HG03521 (cell line): ENCODE measurements around the gene OPRPN.

Experiments
- ATAC-seq: cut with Tn5 transposase; IDR thresholded peaks from one replicate; pipeline ENCODE4 v1.9.1; 2021; ENCODE audit warnings: mild to moderate bottlenecking, moderate library complexity; ENCODE audit not compliant: unreplicated experiment

The OPRPN gene

DNA sequence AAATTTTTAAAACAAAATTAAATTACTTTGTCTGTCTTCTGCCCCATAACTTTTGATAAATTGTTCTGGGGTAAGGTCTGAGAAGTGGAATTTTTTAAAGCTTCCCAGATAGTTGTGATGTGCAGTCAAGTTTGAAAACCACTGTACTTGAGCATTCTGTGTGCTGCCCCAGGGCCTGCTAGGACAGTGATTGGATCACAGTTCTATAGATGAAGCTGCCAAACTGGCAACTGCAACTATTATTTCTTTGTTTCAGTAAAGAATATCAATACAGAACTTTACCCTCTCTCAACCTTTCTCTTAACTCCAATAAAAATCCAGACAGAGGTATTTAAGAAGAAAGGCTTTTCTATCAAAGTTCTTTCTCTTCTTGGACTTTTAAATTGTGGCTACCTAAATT, at the start of gene OPRPN:
TSS of gene OPRPN (plus strand) at position 361 of the 400 bp plus-strand sequence. CDS start 1,346 bp downstream, outside the sequence.
- no peak for ATAC-seq

DNA sequence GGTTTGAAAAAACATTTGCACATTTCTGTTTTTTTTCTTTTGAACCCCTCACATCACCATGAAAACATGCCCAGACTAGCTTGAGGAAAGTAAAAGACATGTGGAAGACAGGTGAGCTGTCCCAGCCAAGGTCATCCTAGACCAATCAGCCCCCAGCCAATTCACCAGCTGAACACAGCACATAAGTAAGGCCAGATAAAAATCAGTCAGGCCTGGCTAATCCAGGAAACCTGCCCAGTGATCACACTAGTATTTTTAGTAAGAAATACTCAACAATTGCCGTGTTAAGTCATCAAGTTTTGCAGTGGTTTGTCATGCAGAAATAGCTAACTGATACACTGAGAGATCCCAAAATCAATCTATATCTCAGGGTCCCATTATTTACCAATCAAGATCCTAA, 41.6 kb upstream of the OPRPN start:
- no peak for ATAC-seq

- no peak for ATAC-seq
Observed at GRCh38 chr4:70359115-70359661, 38.6 kb upstream of the OPRPN start.

GRCh38 chr4:70360460-70360859, 37.3 kb upstream of the OPRPN start, which contains the start of gene SMR3A:
SMR3A (plus strand) TSS chr4:70360760; CDS start chr4:70362116, 1,356 bp downstream.
- ATAC-seq: no peak

GRCh38 chr4:70364002-70364401, 33.7 kb upstream of the OPRPN start:
- ATAC-seq: no peak

DNA sequence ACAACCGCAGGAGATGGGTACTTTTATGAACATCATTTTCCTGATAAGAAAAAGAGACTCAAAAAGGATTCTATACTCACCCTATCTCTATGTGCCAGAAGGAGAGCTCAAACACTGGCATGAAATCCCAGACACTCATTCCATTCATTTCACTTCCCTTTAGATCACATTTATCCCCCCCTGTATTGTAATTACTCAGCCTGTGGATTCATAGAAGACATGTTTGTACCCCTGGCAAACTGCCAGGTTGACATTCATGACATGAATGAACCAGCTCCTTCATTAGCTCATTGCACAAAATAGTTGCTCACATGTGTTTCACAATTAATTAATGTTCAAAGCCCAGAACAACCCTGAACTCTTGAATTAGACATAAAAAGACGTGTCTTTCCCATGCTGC, 32.3 kb upstream of the OPRPN start:
- ATAC-seq: no peak

- no peak for ATAC-seq
Observed at GRCh38 chr4:70367813-70368212, 29.9 kb upstream of the OPRPN start.

- ATAC-seq: no peak
Observed at GRCh38 chr4:70371987-70372386, 25.8 kb upstream of the OPRPN start.

DNA sequence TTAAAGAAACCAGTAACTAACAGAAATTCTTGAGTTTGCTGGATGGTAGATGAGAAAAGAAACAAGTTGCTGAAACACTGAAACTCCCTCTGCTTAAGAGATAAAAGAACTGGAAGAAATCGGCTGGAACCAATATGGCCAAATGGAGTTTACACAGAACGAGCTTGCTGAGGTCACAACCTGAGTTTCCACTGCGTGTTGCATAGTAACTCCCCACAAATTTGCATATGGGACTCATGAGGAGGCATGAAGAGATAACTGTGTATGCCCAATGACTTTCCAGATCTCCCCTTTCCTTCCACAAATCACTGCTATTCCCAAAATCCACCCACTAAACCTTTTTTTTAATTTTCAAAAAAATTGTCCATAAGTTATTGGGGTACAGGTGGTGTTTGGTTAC, 25.0 kb upstream of the OPRPN start:
- ATAC-seq: no peak

- no peak for ATAC-seq
Observed at GRCh38 chr4:70380578-70380977, 17.2 kb upstream of the OPRPN start.

DNA sequence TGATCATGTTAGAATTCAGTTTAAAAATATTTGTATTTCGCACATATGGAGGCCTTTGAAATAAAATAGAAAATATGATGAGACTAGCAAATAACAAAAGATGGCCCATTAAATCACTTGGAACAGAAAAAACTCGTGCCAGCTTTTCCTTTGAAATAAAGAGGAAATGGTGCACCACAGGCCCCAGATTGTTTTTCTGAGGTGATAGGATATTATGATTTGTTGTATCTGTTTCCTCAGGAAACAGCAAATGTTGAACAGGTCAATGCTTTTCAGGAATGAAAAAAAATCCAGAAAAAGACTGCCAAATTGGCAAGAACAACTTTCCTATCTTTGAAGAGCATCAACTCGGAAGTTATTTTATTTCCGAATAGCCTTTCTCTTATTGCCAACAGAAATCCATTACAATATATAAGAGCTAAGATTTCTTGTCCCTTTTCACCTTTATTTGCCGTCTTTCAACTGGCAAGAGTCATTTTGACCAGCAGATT, 15.0 kb upstream of the OPRPN start, which contains the start of gene SMR3B:
TSS of gene SMR3B (plus strand) at position 441 of the 491 bp plus-strand sequence. CDS start 1,380 bp downstream, outside the sequence.
- ATAC-seq: no peak

DNA sequence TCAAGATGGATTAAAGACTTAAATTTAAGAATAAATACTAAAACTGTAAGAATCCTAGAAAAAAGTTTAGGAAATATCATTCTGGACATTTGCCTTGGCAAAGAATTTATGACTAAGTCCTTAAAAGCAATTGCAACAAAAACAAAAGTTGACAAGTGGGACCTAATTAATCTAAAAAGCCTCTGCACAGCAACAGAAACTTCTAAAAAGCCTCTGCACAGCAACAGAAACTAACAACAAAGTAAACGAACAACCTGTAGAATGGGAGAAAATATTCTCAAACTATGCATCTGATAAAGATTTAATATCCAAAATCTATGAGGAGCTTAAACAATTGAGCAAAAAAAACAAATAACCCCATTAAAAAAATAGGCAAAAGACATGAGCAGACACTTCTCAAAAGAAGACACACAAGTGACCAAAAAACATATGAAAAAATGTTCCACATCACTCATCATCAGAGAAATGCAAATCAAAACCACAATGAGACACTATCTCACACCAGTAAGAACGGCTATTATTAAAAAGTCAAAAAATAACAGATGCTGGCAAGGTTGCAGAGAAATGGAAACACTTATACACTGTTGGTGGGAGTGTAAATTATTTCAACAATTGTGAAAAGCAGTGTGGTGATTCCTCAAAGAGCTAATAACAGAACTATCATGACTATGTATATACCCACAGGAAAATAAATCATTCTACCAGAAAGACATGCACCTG, 5.5 kb upstream of the OPRPN start:
- peak; percentile 58 for ATAC-seq

DNA sequence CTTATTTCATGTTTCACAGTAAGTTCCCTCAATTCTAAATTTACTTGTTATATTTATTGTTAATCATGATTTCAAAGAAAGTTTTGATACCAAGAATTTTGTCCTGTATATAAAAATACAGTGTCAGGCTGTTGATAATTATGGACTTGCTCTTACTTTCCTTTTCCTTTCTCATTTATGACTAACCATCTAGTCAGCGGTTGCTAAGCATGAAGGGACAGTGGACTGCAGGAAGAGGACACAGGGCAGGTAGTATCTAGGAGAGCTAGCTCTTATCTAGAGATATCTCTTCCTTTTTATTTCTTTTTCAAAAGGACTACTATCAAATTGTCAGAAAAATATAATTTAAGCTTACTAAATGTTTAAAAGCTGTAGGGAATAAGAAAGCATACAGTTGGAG, 1.6 kb downstream of the OPRPN start:
- ATAC-seq: no peak

GRCh38 chr4:70402762-70403161, 5.0 kb downstream of the OPRPN start:
- ATAC-seq: no peak

GRCh38 chr4:70405765-70406164, 8.0 kb downstream of the OPRPN start:
- peak; percentile 48 for ATAC-seq

DNA sequence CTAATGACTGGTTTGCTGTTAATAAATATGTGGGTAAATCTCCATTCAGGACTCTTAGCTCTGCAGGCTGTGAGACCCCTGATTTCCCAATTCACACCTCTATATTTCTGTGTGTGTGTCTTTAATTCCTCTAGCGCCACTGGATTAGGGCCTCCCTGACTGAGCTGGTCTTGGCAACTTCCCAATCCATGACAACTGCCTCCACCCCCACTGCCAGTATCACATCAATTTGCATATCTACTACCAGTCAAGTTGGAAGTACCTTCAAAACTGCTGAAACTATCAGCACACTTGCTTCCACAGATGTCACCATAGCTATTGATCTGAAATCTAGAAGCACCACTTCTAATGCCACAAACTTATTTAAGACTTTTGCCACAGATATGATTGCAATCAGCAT, 27.6 kb downstream of the OPRPN start:
- ATAC-seq: no peak

DNA sequence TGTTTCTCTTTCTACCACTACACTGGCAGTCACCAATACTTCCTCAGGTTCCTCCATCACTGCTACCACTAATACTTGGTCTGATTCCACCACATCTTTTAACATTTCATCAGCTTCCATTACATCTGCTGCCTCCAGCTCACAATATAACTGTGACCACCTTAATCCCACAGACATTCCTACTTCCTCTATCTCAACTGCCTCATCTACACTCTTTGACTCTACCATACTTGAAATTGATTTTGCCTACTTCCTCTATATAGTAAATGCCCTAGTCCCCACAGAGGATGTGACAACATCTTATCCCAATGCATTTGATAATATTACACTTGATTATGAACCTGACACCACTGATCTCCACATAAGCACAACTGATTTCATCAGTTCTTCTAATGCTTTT, 29.0 kb downstream of the OPRPN start:
- no peak for ATAC-seq

GRCh38 chr4:70437197-70437596, 39.5 kb downstream of the OPRPN start:
- no peak for ATAC-seq

GRCh38 chr4:70442474-70442873, 44.7 kb downstream of the OPRPN start:
- ATAC-seq: no peak

GRCh38 chr4:70443329-70443728, 45.6 kb downstream of the OPRPN start:
- ATAC-seq: no peak

DNA sequence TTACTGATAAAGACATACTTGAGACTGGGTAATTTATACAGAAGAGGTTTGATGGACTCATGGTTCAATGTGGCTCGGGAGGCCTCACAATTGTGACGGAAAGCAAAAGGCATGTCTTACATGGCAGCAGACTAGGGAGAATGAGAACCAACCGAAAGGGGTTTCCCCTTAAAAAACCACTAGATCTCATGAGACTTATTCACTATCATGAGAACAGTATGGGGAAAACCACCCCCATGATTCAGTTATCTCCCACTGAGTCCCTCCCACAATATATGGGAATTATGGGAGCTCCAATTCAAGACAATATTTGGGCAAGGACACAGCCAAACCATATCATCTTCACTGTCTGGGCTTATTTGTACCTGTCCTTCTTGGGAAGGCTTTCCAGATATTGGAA, 51.5 kb downstream of the OPRPN start:
- no peak for ATAC-seq

DNA sequence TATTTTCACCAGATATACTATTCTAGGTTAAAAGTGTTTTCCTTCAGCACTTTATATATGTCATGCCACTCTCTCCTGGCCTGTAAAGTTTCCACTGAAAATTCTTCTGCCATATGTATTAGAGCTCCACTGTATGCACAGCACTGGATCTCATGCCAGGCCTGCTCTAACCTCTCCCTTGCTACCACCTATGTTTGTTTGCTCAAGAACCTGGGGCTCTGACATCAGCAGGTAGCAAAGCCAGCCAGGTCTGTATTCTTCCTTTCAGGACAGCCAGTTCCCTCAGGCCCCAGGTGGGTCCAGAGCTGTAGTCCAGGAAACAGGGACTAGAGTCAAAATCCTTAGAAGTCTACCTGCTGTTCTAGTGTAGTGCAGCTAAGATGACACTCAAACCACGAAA, 55.2 kb downstream of the OPRPN start:
- ATAC-seq: no peak
